Fibroblast of skin of right quadriceps (primary cell): ENCODE results near the gene GLI3.

Source experiments
- DNase-seq: peaks from one replicate; pipeline ENCODE4 v3.0.0-alpha.2; 2013

GLI3 gene

GRCh38 chr7:42024537-42024936 is 212.5 kb downstream of the GLI3 start:
- DNase-seq = no peak

DNA sequence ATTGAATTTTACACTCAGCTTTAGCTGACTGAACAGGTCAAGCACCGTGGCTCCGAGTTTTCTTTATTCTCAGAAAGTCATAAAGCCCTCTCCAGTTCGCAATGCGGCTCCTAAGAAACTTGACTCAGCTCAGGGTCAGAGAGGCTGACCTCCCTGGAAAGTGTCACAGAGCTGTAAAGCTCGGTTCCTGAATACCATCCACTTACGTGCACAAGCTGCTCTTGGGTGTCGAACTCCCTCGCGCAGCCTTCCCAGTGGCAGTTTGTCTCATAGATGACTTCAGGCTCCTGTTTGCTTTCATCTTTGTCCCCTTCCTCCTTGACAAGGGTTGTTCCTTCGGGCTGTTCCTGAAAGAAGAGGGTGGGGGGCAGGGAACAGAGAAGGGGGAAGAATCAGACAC is 213.7 kb downstream of the GLI3 start:
- no peak for DNase-seq

DNA sequence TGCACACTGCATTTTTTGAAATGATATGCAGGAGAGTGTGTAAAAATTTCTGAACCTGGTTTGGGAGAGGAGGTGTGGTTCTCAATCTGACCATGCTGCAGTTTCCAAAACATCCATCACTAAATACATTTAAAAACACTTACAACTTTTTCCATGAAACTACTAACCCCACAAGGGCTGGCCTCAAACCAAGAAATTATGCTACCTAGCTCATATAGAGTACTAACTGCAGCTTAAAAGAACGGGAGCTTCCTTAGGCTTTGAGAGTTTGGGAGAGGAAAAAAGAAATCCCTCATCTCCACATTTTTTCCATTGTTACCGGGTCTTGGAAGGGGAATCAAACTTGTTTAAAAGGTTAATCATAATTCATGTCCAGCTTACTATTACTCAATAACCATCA is 214.2 kb downstream of the GLI3 start:
- no peak for DNase-seq

GRCh38 chr7:42022056-42022455 is 215.0 kb downstream of the GLI3 start:
- DNase-seq = no peak

DNA sequence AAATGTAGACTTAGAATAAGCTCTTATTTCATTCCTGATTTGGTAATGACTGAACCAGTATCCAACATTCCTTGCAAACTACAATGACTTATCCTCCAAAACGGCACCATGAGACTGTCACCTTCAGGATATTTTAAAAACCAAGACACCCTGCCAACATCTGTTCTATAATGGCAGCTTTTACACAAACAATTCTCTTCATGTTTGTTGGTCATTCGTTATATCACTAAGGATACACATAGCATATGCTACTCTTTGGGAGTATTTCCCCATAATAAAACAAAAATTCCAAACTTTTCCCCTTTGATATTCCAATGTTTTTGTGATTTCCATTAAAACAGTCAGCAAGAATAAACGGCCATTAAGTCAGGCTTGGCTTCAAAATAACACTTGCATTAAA is 215.4 kb downstream of the GLI3 start:
- DNase-seq = no peak

- peak; percentile 57 for DNase-seq
Observed at GRCh38 chr7:42020061-42020460, 216.9 kb downstream of the GLI3 start.

DNA sequence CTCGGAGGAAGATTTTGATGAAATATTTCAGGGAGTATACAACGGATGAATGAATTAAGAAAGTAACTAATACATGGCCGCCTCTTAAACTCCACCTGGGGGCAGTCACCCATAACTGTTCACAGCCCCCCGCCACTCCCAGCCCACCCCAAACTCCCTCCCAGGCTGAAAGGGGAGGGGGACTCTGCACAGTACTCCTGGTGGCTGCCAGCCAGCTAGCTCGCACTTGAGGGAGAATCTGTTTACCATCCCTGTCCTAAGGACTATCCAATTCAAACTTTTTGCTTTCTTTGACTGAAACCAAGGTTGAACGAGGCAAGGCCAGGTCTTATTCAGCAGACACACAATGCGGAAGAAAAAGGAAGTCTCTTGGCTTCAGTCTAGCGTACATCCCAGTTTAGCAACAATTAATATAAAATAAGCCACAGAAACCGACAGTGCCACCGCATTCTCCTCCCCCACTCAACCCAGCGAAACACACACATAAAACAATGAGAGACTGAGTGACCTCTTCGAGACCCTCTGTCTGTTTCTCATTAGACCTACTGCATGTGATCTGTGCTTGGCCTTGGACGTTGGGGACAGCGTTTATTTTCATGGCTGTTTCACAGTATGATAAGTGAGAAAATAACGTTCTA is 219.5 kb downstream of the GLI3 start:
- DNase-seq = no peak

GRCh38 chr7:42016517-42016916 is 220.5 kb downstream of the GLI3 start:
- DNase-seq = no peak

DNA sequence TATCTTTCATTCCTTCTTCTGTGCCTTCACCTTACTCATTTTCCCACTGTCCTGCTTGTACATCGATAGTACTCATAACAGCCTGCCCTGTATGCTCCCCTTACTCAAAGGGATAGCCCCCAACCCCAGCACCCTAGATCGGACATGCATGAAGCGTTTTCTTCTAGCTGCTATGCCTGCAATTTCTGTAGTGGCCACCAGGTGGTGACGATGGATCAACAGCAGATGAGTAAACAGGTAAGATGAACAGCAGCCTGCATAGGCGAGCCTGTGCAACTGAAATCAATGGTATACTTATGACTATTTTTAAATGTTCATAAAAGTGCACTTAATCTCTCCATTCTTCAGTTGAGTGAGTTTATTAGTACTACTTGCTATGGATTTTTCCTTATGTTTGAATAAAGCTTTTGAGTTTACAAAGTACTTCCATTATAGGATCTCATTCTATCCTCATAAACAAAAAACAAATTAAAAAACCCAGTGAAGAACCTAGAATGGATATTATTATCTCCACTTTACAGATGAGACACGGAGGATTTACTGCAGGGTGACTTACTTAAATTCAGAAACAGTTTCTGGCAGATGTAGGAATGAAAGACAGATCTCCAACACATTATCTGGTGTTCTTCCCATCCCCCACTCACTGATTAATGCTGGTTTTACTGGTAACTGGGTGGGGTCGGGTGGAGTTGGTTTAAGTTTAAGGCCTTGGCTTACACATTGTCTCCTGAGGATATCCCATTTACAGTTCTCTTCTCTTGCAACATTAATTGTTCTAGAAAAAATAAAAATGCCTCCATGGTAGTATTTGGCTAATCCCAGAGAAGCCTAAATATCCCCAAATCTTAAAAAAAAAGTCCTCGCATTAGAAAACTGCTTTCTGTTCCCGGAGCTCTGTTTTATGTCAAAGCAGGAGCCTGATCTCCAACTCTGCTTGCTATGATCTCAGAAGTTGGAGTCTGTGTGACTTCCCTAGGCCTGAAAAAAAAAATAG is 222.1 kb downstream of the GLI3 start:
- peak; percentile 32 for DNase-seq

GRCh38 chr7:42012786-42013360 is 224.1 kb downstream of the GLI3 start:
- no peak for DNase-seq

- no peak for DNase-seq
Observed at GRCh38 chr7:42012313-42012712, 224.7 kb downstream of the GLI3 start.

GRCh38 chr7:42011846-42012245 is 225.2 kb downstream of the GLI3 start:
- no peak for DNase-seq

DNA sequence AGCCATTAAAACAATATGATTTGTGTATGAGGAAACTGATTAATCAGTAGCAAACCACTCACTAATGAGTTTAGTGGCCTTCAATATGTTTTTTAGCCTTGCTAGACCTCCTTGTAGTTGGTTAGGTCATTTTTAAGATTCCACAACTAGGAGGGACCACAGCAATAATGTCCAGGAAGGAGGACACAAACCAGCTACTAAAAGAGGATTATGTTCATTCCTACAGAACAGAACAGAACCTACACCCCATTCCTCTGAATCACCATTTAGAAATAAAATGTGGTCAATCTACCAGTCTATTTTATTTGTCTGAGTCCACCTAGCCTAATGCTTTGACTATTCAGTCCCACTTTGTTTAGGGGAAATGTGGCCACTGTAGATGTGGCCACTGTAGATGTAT is 226.3 kb downstream of the GLI3 start:
- peak; percentile 45 for DNase-seq

GRCh38 chr7:42006801-42007513 is 230.1 kb downstream of the GLI3 start:
- no peak for DNase-seq

DNA sequence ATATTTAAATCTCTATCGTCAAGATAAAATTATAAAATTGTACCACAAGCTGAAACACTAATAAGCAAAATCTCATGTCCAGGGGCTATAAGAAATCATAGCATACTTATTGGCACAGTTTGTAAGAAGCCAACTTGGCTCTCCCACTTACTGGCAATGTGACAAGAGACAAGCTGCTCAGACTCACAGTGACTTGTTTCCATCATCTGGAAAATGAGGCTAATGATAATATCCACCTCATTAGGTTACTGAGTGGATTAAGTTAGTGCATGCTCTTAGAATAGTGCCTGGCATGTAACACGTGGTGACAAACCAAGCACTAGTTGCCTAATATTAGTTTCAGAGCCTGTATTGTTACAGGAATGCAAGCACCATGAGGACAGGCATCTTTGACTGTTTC is 234.4 kb downstream of the GLI3 start:
- DNase-seq = no peak

DNA sequence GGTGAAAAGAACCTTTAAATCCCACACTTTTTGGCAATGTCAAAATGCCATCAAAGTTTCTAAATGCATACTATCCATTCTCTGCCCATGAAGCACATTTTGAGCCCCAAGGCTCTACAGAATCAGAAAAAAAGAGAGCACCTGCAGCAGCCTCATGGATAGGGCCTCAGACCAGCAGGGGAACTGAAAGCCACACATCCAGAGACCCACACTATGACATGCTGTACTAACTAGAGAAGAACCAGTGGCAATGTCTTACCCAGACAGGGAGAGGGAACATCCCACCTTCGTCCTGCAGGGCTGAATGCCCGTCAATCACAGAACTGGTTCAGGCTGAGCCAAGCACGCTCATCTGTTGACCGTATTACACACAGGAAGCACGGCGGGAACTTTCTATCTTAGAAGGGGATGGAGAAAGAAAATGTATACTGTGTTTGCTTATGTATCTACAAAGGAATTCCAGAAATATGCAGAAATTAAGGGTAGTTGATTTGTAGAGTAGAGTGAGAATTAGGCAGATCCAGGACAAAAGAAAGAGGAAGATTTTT is 237.2 kb downstream of the GLI3 start:
- DNase-seq = peak; percentile 43

DNA sequence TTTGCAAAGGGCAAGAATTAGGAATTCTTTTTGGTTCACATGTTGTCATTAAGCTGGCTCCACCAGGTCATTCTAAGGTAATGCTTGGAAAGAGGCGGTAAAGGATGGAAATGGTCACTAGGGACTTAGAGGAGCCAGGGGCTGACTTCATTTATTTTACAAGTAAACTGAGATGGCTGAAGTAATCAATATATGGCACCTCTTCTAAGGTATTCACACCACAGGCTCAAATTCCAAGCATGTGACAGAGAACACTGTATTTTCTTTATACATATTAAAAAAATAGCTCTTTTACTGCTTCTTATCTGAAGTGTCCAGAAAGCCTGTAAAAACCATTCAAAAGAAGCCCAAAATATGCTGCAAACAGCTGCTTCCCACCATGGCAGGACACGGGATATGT is 239.0 kb downstream of the GLI3 start:
- DNase-seq = no peak

GRCh38 chr7:41997151-41997550 is 239.9 kb downstream of the GLI3 start:
- DNase-seq = no peak

DNA sequence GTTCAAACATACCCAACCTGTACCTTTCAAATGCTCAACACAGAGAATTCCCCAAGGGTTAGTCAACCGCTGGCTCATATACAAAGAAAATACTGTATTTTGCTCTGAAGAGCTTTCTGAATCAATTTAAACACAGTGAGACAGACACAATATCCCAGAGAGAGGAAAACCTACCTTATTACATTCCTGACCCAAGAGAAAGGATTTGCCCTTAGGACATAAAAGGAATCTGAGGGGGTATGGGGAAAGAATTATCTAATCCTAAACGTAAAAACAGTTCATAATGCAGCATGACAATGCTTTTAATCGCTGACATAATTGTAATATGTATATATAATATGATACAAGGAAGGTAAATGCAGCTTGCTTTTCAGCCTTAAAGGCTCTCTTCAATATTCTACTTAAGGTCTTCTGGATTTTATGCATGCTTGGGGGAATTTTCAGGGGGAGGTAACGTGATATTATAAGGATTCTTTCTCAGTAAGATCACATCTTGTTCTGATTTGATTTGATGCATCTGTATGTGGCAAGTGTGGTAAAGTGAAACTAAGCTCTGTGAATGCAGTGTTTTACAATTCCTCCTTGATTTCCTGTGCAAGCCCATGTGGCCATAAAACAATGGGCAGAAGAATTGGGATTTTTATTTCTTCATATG is 240.5 kb downstream of the GLI3 start:
- DNase-seq = peak; percentile 89

DNA sequence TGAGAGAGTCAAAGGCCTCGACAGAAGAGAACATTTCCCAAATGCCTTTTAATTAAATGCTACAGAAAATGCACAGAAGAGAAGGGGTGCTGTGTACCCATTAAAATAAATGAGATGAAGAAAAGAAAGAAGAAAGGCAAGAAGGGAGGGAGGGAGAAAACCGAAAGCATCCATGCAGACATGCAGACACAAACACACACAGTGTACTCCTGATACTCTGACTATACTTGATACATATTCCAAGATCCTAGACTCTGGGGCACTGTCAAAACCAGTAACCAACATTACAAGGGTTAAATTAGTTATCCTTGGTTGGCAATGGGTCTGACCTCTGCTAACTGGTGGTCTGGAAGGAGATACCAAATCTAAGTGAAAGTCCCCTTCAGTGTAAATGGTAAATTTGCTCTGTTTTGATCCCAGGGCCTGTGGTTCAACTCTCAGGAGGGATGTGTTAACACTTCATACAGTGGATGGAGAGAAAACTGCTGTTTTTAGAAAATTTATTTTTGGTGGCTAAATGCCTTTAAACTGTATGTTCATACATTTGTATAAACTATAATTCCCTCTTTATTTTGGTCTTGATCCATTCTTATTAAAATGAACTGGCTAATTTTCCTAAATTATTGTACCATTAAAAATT is 241.3 kb downstream of the GLI3 start:
- no peak for DNase-seq

DNA sequence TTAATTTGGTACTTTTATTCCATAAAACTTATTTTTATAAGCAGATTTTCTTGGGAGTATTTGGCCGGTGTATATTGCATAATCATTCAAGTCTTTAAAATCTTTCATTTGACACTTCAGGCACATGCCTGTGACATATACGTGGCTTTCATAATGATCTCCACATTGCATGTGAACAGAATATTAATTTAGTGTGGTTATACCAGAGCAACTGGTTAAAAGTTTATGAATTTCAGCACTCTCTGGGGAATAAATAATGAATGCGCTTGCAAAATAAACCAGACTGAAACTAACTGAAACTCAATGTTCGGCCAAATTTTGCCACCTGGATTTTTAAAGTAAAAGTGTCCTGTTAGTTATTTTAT is 242.3 kb downstream of the GLI3 start:
- DNase-seq = peak; percentile 93
